ENCODE data around the gene KRT82. TPM values are rescaled to one million over a fixed set of nuclear protein-coding genes. Genes with fewer than 3 reads are reported as not detected.
A peak's percentile ranks its signal among the peaks of the same experiment; 100 is the strongest.

The KRT82 gene
- total RNA-seq, 3 donors from 2014 or later: not detected

- DNase-seq (ENCODE audit: low spot score in 2 of 2): no peak
- Histone ChIP-seq H3K27ac (no peak overlapping the region), H3K27me3 (no peaks in the 10 kb centered on the region), H3K9me3 (no peaks in the 10 kb centered on the region), H3K36me3 (no peaks in the 10 kb centered on the region), H3K4me3 (no peak overlapping the region), H3K4me1 (no peaks in the 10 kb centered on the region)
- TF ChIP-seq CTCF (IDR thresholded peaks at IDR 0.05) (no peak), POLR2A (IDR thresholded peaks at IDR 0.05) (no peak)
- intact Hi-C loops (cut with DNase I; ENCODE audit: low total_unique reads): no loop called here
Observed at GRCh38 chr12:52382854-52383253, 23.3 kb downstream of the KRT82 start.

- H3K4me1 ChIP-seq: no peaks in the 10 kb centered on the region
- H3K9me3 ChIP-seq: no peaks in the 10 kb centered on the region
- intact Hi-C loops (cut with DNase I; ENCODE audit: low total_unique reads): no loop called here
- no peaks in the 10 kb centered on the region for H3K36me3 ChIP-seq
- no peak overlapping the region for H3K27ac ChIP-seq
- no peak for TF ChIP-seq POLR2A (IDR thresholded peaks at IDR 0.05)
- no peak overlapping the region for H3K4me3 ChIP-seq
- DNase-seq (ENCODE audit: low spot score in 2 of 2): no peak
- H3K27me3 ChIP-seq: no peaks in the 10 kb centered on the region
Observed at GRCh38 chr12:52381206-52381605, 24.9 kb downstream of the KRT82 start.

- peak in 2 of 3 donors; percentile 35 to 57 for TF ChIP-seq CTCF (IDR thresholded peaks at IDR 0.05)
- no peak for TF ChIP-seq POLR2AphosphoS5 (IDR thresholded peaks at IDR 0.05)
- Histone ChIP-seq H3K27ac (no peak overlapping the region), H3K4me3 (no peak overlapping the region), H3K9me3 (no peaks in the 10 kb centered on the region), H3K4me1 (no peaks in the 10 kb centered on the region), H3K36me3 (no peaks in the 10 kb centered on the region), H3K27me3 (no peaks in the 10 kb centered on the region)
- intact Hi-C loops (cut with DNase I; ENCODE audit: low total_unique reads): no loop called here
- DNase-seq (ENCODE audit: low spot score in 2 of 2): peak; percentile 57 to 62
Observed at GRCh38 chr12:52380271-52380694, 25.9 kb downstream of the KRT82 start.

GRCh38 chr12:52379536-52379935, 26.6 kb downstream of the KRT82 start:
- Histone ChIP-seq H3K9me3 (no peaks in the 10 kb centered on the region), H3K4me1 (no peaks in the 10 kb centered on the region), H3K27ac (no peak overlapping the region), H3K36me3 (no peaks in the 10 kb centered on the region), H3K27me3 (no peaks in the 10 kb centered on the region), H3K4me3 (no peak overlapping the region)
- intact Hi-C loops (cut with DNase I; ENCODE audit: low total_unique reads): no loop called here
- no peak for DNase-seq (ENCODE audit: low spot score in 2 of 2)
- TF ChIP-seq POLR2AphosphoS5 (IDR thresholded peaks at IDR 0.05) (no peak), POLR2A (IDR thresholded peaks at IDR 0.05) (no peak), CTCF (IDR thresholded peaks at IDR 0.05) (no peak)

- Histone ChIP-seq H3K36me3 (no peaks in the 10 kb centered on the region), H3K4me1 (no peaks in the 10 kb centered on the region), H3K27ac (no peak overlapping the region), H3K9me3 (no peaks in the 10 kb centered on the region), H3K4me3 (no peak overlapping the region), H3K27me3 (no peaks in the 10 kb centered on the region)
- intact Hi-C loops (cut with DNase I; ENCODE audit: low total_unique reads): no loop called here
- DNase-seq (ENCODE audit: low spot score in 2 of 2): no peak
- no peak for TF ChIP-seq CTCF (IDR thresholded peaks at IDR 0.05)
- TF ChIP-seq POLR2AphosphoS5 (IDR thresholded peaks at IDR 0.05): no peak
- TF ChIP-seq POLR2A (IDR thresholded peaks at IDR 0.05): no peak
Observed at GRCh38 chr12:52378091-52378490, 28.0 kb downstream of the KRT82 start.

- Histone ChIP-seq H3K36me3 (no peaks in the 10 kb centered on the region), H3K27me3 (no peaks in the 10 kb centered on the region), H3K9me3 (no peaks in the 10 kb centered on the region), H3K27ac (no peak overlapping the region), H3K4me3 (no peak overlapping the region), H3K4me1 (no peaks in the 10 kb centered on the region)
- TF ChIP-seq POLR2AphosphoS5 (IDR thresholded peaks at IDR 0.05) (no peak), CTCF (IDR thresholded peaks at IDR 0.05) (no peak), POLR2A (IDR thresholded peaks at IDR 0.05) (no peak)
- intact Hi-C loops (cut with DNase I; ENCODE audit: low total_unique reads): no loop called here
- DNase-seq (ENCODE audit: low spot score in 2 of 2): no peak
Observed at GRCh38 chr12:52377266-52377665, 28.9 kb downstream of the KRT82 start.
